Stimulated activated naive CD8-positive, alpha-beta T cell treated with anti-CD3 and anti-CD28 coated beads, Interleukin-15, amount 100 ng/mL, for 72 hours (primary cell): ENCODE data around the gene TASP1.
A peak's percentile ranks its signal among the peaks of the same experiment; 100 is the strongest.
"Not testable (repeated sequence)": the region's sequence is repeated elsewhere in the genome, so short reads cannot be mapped to it uniquely, and the experiment has no call there.

Experiments
- ATAC-seq: fragments of 150-1000 bp; cut with Tn5 transposase; 2 replicates; pipeline ENCODE4 v1.10.0; 2021; ENCODE audit warnings: mild to moderate bottlenecking, moderate library complexity
- DNase-seq, 2 donors: peaks; one replicate each; pipeline ENCODE4 v3.0.0; 2021 to 2022
- H3K27ac Mint-ChIP-seq, 2 donors: one replicate each; pipeline ENCODE4 v1.8.0; 2022; ENCODE audit warnings: mild to moderate bottlenecking in 2 of 2, mixed read lengths in 2 of 2, moderate library complexity in 2 of 2
- H3K27me3 Mint-ChIP-seq: one replicate; pipeline ENCODE4 v1.8.0; 2022; ENCODE audit warnings: mixed read lengths
- H3K4me1 Mint-ChIP-seq: one replicate; pipeline ENCODE4 v1.8.0; 2022; ENCODE audit warnings: mild to moderate bottlenecking, mixed read lengths
- H3K4me3 Mint-ChIP-seq, 2 donors: one replicate each; pipeline ENCODE4 v1.8.0; 2022; ENCODE audit warnings: mild to moderate bottlenecking in 2 of 2, mixed read lengths in 2 of 2, moderate library complexity in 1 of 2
- H3K9me3 Mint-ChIP-seq, 2 donors: one replicate each; pipeline ENCODE4 v1.8.0; 2022; ENCODE audit warnings: mixed read lengths in 2 of 2

TASP1 gene

DNA sequence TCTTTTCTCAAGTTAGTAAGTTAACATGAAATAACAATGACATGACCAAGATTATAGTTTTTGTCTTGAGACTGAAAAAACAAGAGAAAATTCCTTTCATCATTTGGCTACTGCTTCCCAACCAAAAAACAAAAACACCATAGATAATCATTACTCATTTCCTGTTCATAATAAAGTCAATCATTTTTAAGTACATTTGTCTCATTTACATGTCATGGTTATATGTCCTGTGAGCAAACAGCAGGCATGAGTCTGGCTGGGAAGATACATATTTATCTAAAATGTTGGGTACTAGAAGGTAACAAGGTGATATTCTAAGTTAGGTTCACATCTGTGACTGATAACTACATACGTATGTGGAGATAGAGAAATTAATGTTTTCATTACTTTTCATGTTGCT, 237.1 kb downstream of the TASP1 start:
- no peak overlapping the region for H3K27ac Mint-ChIP-seq
- H3K27me3 Mint-ChIP-seq: no peaks in the 10 kb centered on the region
- H3K9me3 Mint-ChIP-seq: peaks cover 0 to 5% of the 10 kb centered on the region in 2 donors
- ATAC-seq: no peak
- no peak for DNase-seq
- H3K4me1 Mint-ChIP-seq: peaks cover 8% of the 10 kb centered on the region
- no peak overlapping the region for H3K4me3 Mint-ChIP-seq

DNA sequence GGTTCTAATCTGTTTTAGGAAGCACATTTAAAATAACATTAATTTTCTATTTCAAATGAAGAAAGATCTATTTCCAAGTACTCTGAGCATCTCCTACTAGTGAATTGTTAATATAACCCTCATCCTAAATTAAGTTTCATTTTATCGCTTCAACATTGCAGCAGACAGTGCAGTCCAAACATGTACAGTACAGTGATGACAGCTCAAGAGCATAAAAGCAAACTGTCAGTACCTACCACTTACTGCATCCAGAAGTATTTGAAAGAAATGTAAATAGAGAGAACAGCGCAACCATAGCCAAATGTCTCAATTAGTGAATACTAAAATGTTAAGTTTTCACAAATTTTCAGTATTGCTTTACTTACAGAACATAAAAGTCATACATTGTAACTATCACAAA, 238.3 kb downstream of the TASP1 start:
- peaks cover 8% of the 10 kb centered on the region for H3K4me1 Mint-ChIP-seq
- no peak overlapping the region for H3K4me3 Mint-ChIP-seq
- no peak overlapping the region for H3K27ac Mint-ChIP-seq
- no peaks in the 10 kb centered on the region for H3K27me3 Mint-ChIP-seq
- peaks cover 0 to 5% of the 10 kb centered on the region in 2 donors for H3K9me3 Mint-ChIP-seq
- ATAC-seq (no peak), DNase-seq (no peak)

DNA sequence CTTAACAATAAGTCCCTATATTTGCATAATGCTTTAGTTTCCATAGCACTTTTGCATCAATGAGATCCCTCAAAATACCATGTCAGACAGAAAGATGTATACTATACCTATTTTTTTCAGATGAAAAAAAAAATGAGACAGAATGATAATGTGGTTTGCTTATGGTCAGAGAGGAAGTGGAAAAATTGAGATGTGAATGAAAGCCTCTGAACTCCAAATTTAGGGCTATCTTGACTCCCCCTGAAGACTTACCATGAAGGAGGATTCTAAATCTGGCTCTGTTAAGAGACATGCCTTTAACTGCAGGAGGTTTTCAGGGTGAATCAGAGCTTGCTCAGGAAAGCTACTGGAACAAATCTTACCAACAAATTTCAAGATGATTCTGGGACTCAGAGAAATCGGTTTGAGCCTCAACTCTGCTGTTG, 241.4 kb downstream of the TASP1 start:
- peaks cover 8% of the 10 kb centered on the region for H3K4me1 Mint-ChIP-seq
- ATAC-seq: peak; percentile 40
- H3K4me3 Mint-ChIP-seq: no peak overlapping the region
- H3K9me3 Mint-ChIP-seq: peaks cover 0 to 8% of the 10 kb centered on the region in 2 donors
- no peak overlapping the region for H3K27ac Mint-ChIP-seq
- H3K27me3 Mint-ChIP-seq: no peaks in the 10 kb centered on the region
- DNase-seq: no peak

DNA sequence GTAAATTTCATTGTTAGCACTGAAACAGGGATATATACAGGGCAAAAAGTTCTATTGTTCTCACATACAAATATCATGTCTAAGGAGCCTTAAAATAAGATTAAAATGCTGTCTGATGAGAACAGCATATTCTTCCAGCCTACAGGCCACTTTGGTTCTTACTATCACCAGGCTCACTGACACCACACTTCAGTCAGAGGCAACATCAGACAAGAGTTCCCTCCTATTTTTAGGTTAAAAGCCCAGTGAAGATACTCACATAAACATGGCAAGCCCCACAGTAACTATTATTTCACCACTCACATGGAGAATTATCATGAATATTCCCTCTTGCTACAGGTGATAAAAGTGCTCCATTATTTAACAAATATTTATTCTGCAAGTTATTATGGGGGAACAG, 241.9 kb downstream of the TASP1 start:
- Mint-ChIP-seq H3K4me3 (no peak overlapping the region), H3K4me1 (peaks cover 8% of the 10 kb centered on the region), H3K9me3 (peaks cover 0 to 8% of the 10 kb centered on the region in 2 donors), H3K27ac (no peak overlapping the region), H3K27me3 (no peaks in the 10 kb centered on the region)
- no peak for ATAC-seq
- DNase-seq: no peak

DNA sequence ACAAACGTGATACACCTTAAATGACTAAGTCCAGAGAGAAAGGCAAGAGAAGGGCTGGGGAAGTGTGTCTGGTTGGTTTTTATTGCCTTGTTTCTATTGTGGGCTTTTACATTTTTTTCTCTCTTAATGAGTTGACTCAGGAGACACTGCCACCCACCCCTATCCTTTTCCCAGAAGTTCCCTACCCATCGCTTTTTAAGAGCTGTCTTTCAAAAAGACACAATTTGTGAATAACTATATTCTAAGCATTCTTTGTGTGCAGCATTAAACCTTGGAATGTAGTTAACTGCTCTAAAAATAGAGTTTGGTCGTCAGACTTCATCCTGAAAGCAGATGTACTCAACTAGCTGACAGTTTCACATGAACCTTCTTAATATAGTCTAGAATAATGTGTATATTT, 242.7 kb downstream of the TASP1 start:
- Mint-ChIP-seq H3K27me3 (no peaks in the 10 kb centered on the region), H3K27ac (no peak overlapping the region), H3K4me1 (peaks cover 8% of the 10 kb centered on the region), H3K4me3 (no peak overlapping the region), H3K9me3 (peaks cover 4 to 8% of the 10 kb centered on the region in 2 donors)
- DNase-seq (no peak), ATAC-seq (no peak)

DNA sequence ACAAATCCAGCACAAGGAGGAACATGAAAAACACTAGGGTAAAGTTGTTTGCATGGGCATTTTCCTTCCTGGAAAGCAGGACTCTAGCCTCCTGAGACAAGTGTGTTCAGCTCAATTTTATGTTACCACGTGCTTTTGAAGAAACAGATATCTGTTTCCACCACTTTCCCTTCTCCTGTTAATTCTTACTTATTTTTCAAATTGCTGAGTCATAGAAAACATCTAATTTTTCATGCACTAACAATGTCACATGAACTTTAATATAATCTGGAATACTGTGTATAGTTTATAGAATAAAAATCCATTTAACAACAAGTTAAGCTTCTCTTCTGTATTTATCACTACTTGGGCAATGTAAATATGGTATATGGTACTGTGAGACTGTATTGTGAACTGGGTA, 243.5 kb downstream of the TASP1 start:
- DNase-seq: no peak
- no peak overlapping the region for H3K4me3 Mint-ChIP-seq
- H3K4me1 Mint-ChIP-seq: peaks cover 8% of the 10 kb centered on the region
- ATAC-seq: no peak
- peaks cover 12% of the 10 kb centered on the region in 2 donors for H3K9me3 Mint-ChIP-seq
- no peaks in the 10 kb centered on the region for H3K27me3 Mint-ChIP-seq
- no peak overlapping the region for H3K27ac Mint-ChIP-seq

DNA sequence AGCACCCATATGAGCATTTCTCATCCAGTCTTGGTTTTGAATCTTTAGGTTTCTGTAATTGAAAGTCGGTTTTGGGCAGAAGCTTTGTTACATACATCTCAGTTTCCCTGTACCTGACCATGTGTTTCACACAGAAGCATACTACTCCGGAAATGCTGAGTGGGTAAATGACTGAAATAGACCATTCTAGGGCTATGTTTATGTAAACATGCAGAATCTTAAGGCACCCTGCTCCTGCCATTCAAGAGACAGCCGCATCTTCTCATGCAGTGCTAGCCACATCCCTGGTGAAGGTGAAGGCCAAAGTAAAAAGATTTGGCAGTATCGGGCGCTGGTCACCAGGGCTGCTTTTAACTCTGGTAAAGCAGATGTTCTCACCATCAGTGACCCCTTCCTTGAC, 246.3 kb downstream of the TASP1 start:
- H3K4me1 Mint-ChIP-seq: peaks cover 5% of the 10 kb centered on the region
- H3K27ac Mint-ChIP-seq: no peak overlapping the region
- H3K4me3 Mint-ChIP-seq: no peak overlapping the region
- no peaks in the 10 kb centered on the region for H3K27me3 Mint-ChIP-seq
- no peak for DNase-seq
- no peak for ATAC-seq
- H3K9me3 Mint-ChIP-seq: peaks cover 8 to 18% of the 10 kb centered on the region in 2 donors

DNA sequence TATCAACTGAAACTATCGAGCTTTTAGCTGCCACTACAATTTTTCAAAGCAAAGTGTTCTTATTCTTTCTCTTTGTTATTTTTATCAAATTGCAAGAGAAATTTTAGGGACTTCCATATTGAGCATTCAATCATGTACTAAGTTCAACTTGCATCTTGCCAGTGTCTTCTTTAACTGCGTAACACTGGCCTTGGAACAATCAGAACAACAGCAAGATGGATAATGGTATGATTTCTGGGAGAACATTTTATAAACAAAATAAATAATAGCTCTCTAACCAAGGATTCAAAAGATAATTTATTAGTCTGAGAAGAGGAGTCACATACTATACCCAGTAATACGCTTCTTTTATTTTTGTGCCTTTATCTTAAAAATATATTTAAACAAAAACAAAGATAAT, 249.6 kb downstream of the TASP1 start:
- Mint-ChIP-seq H3K4me1 (peaks cover 5% of the 10 kb centered on the region), H3K4me3 (no peak overlapping the region), H3K27ac (no peak overlapping the region), H3K27me3 (no peaks in the 10 kb centered on the region), H3K9me3 (peaks cover 14 to 42% of the 10 kb centered on the region in 2 donors)
- no peak for ATAC-seq
- DNase-seq: no peak

DNA sequence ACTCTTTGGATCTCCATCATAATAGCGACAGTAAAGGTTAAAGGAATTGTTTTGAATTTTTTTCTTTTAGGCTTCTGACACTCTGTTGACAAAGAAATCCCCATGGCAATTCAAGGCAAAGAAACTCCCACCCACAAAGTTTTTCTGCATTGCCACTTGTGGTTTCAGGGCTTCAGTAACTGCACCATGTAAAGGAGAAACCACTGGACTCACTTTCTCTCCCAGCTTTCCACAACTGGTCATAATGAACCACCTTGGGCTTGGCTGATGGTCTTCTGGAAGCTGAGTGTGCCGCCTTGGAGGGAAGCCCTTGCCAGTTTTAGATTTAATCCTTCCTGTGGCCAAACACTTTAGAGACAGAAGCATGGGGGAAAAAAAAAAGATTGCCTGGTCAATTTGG, 254.6 kb downstream of the TASP1 start:
- Mint-ChIP-seq H3K4me3 (no peak overlapping the region), H3K9me3 (peaks cover 31 to 56% of the 10 kb centered on the region in 2 donors), H3K4me1 (peaks cover 6% of the 10 kb centered on the region), H3K27ac (peak overlapping the region in 1 of 2 donors; percentile 72), H3K27me3 (no peaks in the 10 kb centered on the region)
- ATAC-seq (no peak), DNase-seq (no peak)

DNA sequence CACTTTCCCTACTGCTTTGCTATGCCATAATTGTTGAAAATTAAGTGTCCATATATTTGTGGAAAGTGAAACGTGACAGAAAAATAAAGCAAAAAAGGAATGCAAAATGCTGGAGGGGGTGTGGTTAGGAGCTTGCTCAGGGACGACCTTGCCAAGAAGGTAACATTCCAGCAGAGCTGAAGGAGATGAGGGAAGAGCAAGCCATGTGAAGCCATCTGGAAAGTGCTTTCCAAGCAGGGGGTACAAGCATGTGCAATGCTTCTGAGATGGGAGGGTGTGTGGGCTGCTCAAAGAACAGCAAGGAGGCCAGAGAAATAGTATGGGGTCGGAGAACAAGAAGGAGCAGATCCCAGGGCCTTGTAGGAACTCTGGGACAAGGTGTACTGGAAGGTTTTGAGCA, 255.9 kb downstream of the TASP1 start:
- Mint-ChIP-seq H3K27me3 (no peaks in the 10 kb centered on the region), H3K4me1 (peaks cover 6% of the 10 kb centered on the region), H3K9me3 (peaks cover 40 to 69% of the 10 kb centered on the region in 2 donors), H3K4me3 (no peak overlapping the region), H3K27ac (no peak overlapping the region)
- DNase-seq (no peak), ATAC-seq (no peak)

DNA sequence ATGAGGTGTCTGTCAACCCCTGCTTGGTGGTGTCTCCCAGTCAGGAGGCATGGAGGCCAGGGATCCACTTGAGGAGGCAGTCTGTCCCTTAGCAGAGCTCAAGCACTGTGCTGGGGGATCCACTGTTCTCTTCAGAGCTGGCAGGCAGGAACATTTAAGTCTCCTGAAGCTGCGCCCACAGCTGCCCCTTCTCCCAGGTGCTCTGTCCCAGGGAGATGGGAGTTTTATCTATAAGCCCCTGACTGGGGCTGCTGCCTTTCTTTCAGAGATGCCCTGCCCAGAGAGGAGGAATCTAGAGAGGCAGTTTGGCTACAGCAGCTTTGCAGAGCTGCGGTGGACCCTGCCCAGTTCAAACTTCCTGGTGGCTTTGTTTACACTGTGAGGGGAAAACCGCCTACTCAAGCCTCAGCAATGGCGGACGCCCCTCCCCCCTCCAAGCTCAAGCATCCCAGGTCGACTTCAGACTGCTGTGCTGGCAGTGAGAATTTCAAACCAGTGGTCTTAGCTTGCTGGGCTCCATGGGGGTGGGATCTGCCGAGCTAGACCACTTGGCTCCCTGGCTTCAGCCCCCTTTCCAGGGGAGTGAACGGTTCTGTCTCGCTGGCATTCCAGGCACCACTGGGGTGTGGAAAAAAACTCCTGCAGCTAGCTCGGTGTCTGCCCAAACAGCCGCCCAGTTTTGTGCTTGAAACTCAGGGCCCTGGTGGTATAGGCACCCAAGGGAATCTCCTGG, 258.1 kb downstream of the TASP1 start:
- H3K9me3 Mint-ChIP-seq: peaks cover 49 to 76% of the 10 kb centered on the region in 2 donors
- not testable (repeated sequence) for H3K27me3 Mint-ChIP-seq, H3K27ac Mint-ChIP-seq

DNA sequence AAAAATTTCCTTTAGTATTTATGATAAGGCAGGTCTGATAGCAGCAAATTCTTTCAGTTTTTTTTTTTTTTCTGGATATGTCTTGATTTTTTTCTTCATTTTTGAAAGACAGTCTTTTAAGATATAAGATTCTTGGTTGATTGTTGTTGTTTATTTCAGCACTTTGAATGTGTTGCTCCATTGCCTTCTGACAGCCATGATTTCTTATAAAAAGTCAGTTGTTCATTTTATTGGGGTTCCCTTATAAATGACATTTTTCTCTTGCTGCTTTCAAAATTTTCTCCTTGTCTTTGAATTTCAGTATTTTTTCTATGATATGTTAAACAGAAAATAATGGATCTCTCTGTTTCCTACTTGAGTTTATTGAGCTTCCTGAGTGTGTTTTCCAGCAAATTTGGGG, 265.3 kb downstream of the TASP1 start:
- Mint-ChIP-seq H3K9me3 (peaks cover 42 to 55% of the 10 kb centered on the region in 2 donors), H3K4me1 (no peaks in the 10 kb centered on the region), H3K27me3 (no peaks in the 10 kb centered on the region), H3K4me3 (no peak overlapping the region), H3K27ac (no peak overlapping the region)
- no peak for ATAC-seq
- DNase-seq: no peak

More for the DNA sequence above, 258.1 kb downstream of the TASP1 start:
- not testable (repeated sequence) for DNase-seq, H3K4me1 Mint-ChIP-seq, ATAC-seq, H3K4me3 Mint-ChIP-seq

DNA sequence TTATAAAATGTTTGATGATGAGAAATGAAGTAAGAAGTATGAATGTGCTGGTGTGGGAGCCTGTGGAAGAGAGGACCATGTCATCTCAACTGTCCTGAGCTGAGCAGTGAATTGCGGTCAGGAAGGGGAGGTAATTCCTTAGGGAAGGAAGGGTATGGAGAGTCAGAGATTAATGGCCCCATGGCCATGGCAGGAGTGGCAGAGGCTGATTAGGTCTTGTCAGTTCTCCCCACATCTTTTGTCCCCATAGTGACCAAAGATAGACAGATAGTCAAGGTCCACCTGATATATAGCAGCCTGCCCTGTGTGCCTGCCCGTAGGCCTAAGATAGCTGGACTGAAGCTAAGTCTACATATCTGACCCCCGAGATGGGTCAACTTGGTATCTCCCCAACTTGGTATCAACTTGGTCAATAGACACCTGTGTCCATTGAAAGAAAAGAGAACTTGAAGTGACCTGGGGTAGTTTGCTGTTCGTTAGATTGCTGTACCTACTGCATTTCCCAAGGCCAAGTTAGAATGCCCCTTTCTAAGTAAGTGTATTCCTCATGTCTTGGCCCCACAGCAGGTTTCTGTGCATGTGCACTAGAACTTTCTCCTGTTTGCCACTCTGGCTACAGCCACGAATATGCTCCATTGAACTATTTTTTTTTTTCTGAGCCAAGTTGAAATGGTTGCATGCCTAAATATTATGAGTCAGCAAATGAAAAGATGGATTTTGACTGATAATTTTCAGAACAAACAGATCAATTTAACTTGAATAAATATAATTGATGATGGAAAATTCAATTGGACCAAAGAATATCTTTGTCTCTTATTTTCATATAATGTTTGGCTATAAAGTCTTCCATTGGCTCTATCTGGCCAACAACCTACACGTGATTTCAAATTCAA, 274.2 kb downstream of the TASP1 start:
- H3K9me3 Mint-ChIP-seq: peaks cover 8 to 12% of the 10 kb centered on the region in 2 donors
- H3K4me1 Mint-ChIP-seq: no peaks in the 10 kb centered on the region
- DNase-seq (no peak), ATAC-seq (no peak)
- H3K27me3 Mint-ChIP-seq: no peaks in the 10 kb centered on the region
- no peak overlapping the region for H3K4me3 Mint-ChIP-seq
- no peak overlapping the region for H3K27ac Mint-ChIP-seq

DNA sequence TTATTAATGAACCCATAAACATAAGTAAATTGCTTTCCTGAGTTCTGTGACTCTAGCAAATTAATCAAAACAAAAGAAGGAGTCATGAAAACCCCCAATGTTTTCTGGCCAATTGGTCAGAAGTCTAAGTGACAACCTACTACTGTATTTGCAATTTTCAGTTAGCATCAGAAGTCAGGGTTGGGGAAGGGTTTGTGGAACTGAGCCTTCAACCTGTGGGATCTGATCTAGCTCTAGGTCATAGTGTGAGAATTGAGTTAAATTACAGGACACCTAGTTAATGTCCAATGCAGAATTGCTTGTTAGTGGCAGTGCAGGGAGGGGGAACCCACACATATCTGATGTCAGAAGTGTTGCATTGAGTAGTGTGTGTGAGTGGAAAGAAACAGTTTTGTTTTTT, 275.3 kb downstream of the TASP1 start:
- no peak for ATAC-seq
- DNase-seq: no peak
- H3K9me3 Mint-ChIP-seq: peaks cover 8 to 12% of the 10 kb centered on the region in 2 donors
- H3K4me1 Mint-ChIP-seq: no peaks in the 10 kb centered on the region
- no peaks in the 10 kb centered on the region for H3K27me3 Mint-ChIP-seq
- H3K27ac Mint-ChIP-seq: no peak overlapping the region
- H3K4me3 Mint-ChIP-seq: no peak overlapping the region

DNA sequence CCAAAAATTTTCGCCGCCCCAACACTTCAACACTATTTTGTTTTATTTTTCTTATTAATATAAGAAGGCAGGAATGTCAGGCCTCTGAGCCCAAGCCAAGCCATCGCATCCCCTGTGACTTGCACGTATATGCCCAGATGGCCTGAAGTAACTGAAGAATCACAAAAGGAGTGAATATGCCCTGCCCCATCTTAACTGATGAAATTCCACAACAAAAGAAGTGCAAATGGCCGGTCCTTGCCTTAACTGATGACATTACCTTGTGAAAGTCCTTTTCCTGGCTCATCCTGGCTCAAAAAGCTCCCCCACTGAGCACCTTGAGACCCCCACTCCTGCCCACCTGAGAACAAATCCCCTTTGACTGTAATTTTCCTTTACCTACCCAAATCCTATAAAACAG, 276.6 kb downstream of the TASP1 start:
- not testable (repeated sequence) for ATAC-seq, DNase-seq, H3K27me3 Mint-ChIP-seq, H3K4me1 Mint-ChIP-seq, H3K4me3 Mint-ChIP-seq, H3K27ac Mint-ChIP-seq
- H3K9me3 Mint-ChIP-seq: peaks cover 8 to 12% of the 10 kb centered on the region in 2 donors

DNA sequence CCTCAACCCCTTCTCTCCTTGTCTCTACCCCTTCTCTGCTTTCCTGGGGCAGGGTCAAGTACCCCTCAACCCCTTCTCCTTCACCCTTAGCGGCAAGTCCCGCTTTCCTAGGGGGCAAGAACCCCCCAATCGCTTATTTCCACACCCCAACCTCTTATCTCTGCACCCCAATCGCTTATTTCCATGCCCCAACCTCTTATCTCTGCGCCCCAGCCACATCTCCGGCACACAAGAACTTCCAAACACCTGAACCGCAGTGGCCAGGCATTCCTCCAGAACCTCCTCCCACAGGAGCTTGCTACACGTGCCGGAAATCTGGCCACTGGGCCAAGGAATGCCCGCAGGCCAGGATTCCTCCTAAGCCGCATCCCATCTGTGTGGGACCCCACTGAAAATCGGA, 279.8 kb downstream of the TASP1 start:
- not testable (repeated sequence) for H3K27me3 Mint-ChIP-seq, H3K4me1 Mint-ChIP-seq, H3K27ac Mint-ChIP-seq, H3K4me3 Mint-ChIP-seq, ATAC-seq, DNase-seq, H3K9me3 Mint-ChIP-seq
